Stimulated activated effector memory CD8-positive, alpha-beta T cell treated with anti-CD3 and anti-CD28 coated beads, Interleukin-12 subunit alpha, Interleukin-12 subunit beta, amount 100 ng/mL, for 72 hours (primary cell): Measurements from ENCODE around the gene INTS7.
A peak's percentile ranks its signal among the peaks of the same experiment; 100 is the strongest.
"Not testable (repeated sequence)": the region's sequence is repeated elsewhere in the genome, so short reads cannot be mapped to it uniquely, and the experiment has no call there.

Experiments used
- ATAC-seq: fragments of 150-1000 bp; cut with Tn5 transposase; 2 replicates; pipeline ENCODE4 v1.10.0; 2021
- DNase-seq, 2 donors: peaks; one replicate each; pipeline ENCODE4 v3.0.0; 2021 to 2022; ENCODE audit warnings: low spot score in 2 of 2
- H3K27ac Mint-ChIP-seq: one replicate; pipeline ENCODE4 v1.8.0; 2022; ENCODE audit warnings: mild to moderate bottlenecking, mixed read lengths
- H3K36me3 Mint-ChIP-seq: one replicate; pipeline ENCODE4 v1.8.0; 2022; ENCODE audit warnings: mild to moderate bottlenecking, mixed read lengths
- H3K4me1 Mint-ChIP-seq: one replicate; pipeline ENCODE4 v1.8.0; 2022; ENCODE audit warnings: mixed read lengths
- H3K4me3 Mint-ChIP-seq: one replicate; pipeline ENCODE4 v1.8.0; 2022; ENCODE audit warnings: mild to moderate bottlenecking, mixed read lengths
- H3K9me3 Mint-ChIP-seq: one replicate; pipeline ENCODE4 v1.8.0; 2022; ENCODE audit warnings: mixed read lengths

INTS7 gene

DNA sequence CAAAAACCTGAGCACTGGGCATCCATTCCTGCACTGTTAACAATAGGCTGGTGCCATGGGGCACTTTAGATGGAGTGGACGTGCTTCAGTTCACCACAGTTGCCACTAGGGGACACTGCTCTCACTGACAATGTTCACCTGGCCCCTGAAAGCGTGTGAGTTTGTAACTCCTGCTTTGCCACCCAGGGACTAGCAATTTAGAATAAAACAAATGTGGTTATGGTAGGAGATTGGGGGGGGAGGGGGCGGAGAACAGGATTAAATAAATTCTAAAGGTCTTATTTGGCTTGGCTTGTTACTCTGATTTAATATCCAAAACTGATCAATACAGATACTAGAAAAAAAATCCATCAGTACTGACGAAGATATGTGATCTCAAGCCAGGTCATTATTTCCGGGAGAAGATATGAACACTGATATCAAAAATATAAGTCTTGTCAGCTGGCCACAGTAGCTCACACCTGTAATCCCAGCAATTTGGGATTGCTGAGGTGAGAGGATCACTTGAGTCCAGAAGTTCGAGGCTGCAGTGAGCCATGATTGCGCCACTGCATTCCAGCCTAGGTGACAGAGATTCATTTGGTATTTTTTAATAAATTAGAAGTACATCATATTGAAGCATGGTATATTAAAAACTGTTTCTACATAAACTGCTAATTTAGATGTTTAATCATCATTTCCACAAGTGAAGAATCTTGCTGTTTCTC lies 23.2 kb downstream of the INTS7 start:
- peaks cover 33% of the 10 kb centered on the region for H3K36me3 Mint-ChIP-seq
- ATAC-seq (peak; percentile 93), DNase-seq (peak; percentile 53 to 75)
- H3K27ac Mint-ChIP-seq = no peak overlapping the region
- no peak overlapping the region for H3K4me3 Mint-ChIP-seq
- no peaks in the 10 kb centered on the region for H3K9me3 Mint-ChIP-seq
- H3K4me1 Mint-ChIP-seq = no peaks in the 10 kb centered on the region

DNA sequence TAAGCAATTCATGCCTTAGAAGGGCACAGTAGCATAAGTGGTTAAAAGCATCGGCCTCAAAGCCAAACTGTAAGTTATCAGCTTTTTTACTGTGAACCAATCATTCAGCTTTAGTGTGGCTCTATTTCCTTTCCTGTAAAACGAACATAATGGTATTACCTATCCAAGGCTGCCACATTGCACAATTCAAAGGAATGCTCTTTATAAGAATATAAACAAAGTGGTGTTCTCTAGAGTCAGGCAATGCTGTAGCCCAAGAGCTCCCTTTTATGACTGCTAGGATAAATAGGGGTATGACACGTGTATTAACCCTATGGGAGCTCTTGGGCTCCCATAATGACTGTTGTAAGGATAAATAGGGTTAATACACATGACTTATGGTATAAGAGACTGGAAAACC lies 25.4 kb downstream of the INTS7 start:
- ATAC-seq = no peak
- Mint-ChIP-seq H3K4me1 (no peaks in the 10 kb centered on the region), H3K27ac (no peak overlapping the region), H3K36me3 (peaks cover 36% of the 10 kb centered on the region), H3K4me3 (no peak overlapping the region), H3K9me3 (no peaks in the 10 kb centered on the region)
- no peak for DNase-seq

DNA sequence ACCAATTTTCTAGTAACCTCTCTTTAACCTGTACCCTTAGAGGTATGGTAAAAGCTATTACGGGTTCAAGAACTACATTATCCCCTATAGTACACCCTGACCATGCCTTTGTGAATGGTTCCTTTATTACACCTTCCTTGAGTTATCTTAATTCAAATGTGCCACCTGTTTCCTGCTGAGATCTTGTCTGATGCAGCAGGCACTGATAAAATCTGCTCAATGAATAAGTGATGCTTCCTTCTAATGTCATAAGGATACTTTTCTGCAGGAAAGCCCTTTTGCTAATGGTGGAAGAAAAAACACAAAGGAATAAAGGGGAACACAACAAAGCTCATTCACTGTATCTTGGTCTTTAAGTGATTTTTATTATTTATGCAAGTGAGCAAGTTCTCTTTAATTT lies 25.8 kb downstream of the INTS7 start:
- DNase-seq (no peak), ATAC-seq (no peak)
- no peak overlapping the region for H3K4me3 Mint-ChIP-seq
- peaks cover 37% of the 10 kb centered on the region for H3K36me3 Mint-ChIP-seq
- no peak overlapping the region for H3K27ac Mint-ChIP-seq
- H3K4me1 Mint-ChIP-seq = no peaks in the 10 kb centered on the region
- no peaks in the 10 kb centered on the region for H3K9me3 Mint-ChIP-seq

- H3K4me3 Mint-ChIP-seq = no peak overlapping the region
- H3K9me3 Mint-ChIP-seq = no peaks in the 10 kb centered on the region
- H3K4me1 Mint-ChIP-seq = no peaks in the 10 kb centered on the region
- no peak overlapping the region for H3K27ac Mint-ChIP-seq
- DNase-seq (no peak), ATAC-seq (no peak)
- peaks cover 44% of the 10 kb centered on the region for H3K36me3 Mint-ChIP-seq
Measured at GRCh38 chr1:212007886-212008285, 27.5 kb downstream of the INTS7 start.

GRCh38 chr1:212007178-212007577 lies 28.2 kb downstream of the INTS7 start:
- ATAC-seq (no peak), DNase-seq (no peak)
- no peak overlapping the region for H3K4me3 Mint-ChIP-seq
- H3K36me3 Mint-ChIP-seq = peaks cover 51% of the 10 kb centered on the region
- H3K9me3 Mint-ChIP-seq = no peaks in the 10 kb centered on the region
- H3K27ac Mint-ChIP-seq = no peak overlapping the region
- no peaks in the 10 kb centered on the region for H3K4me1 Mint-ChIP-seq

GRCh38 chr1:212004895-212005608 lies 30.3 kb downstream of the INTS7 start:
- DNase-seq (no peak), ATAC-seq (no peak)
- Mint-ChIP-seq H3K4me3 (no peak overlapping the region), H3K36me3 (peaks cover 62% of the 10 kb centered on the region), H3K27ac (no peak overlapping the region), H3K4me1 (no peaks in the 10 kb centered on the region), H3K9me3 (no peaks in the 10 kb centered on the region)

GRCh38 chr1:212002536-212002935 lies 32.8 kb downstream of the INTS7 start:
- ATAC-seq = no peak
- DNase-seq = no peak
- H3K4me3 Mint-ChIP-seq = no peak overlapping the region
- no peak overlapping the region for H3K27ac Mint-ChIP-seq
- H3K4me1 Mint-ChIP-seq = no peaks in the 10 kb centered on the region
- H3K36me3 Mint-ChIP-seq = peaks cover 54% of the 10 kb centered on the region
- H3K9me3 Mint-ChIP-seq = no peaks in the 10 kb centered on the region

DNA sequence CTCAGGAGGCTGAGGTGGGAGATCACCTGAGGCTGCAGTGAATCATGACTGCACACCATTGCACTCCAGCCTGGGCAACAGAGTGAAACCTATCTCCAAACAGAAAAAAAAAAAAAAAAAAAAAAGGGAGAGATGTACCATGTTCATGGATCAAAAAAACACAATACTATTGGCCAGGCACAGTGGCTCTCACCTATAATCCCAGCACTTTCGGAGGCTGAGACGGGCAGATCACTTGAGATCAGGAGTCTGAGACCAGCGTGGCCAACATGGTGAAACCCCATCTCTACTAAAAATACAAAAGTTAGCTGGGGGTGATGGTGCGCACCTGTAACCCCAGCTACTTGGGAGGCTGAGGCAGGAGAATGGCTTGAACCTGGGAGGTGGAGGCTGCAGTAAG lies 37.9 kb downstream of the INTS7 start:
- not testable (repeated sequence) for H3K9me3 Mint-ChIP-seq, H3K4me1 Mint-ChIP-seq, ATAC-seq, H3K27ac Mint-ChIP-seq, DNase-seq, H3K4me3 Mint-ChIP-seq
- peaks cover 46% of the 10 kb centered on the region for H3K36me3 Mint-ChIP-seq

DNA sequence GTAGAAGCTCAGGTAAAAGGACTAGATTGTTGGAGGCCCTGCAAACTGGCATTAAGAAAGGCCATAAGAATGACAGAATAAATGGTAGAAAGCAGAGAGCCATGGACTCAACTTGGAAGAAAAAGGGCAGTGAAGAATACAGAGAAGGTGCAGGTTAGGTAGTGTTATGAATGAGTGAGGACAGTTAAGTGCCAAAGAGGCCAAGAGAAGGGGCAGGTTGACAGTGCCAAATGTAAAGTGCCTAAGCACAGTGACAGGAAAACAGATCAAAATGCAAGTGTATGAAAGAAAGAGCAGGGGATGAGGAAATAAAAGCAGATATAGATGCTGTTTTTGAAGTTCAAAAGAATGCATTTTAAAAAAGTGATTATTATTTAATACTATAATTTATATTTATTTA lies 43.7 kb downstream of the INTS7 start:
- Mint-ChIP-seq H3K27ac (no peak overlapping the region), H3K9me3 (no peaks in the 10 kb centered on the region), H3K36me3 (peaks cover 39% of the 10 kb centered on the region), H3K4me1 (no peaks in the 10 kb centered on the region), H3K4me3 (no peak overlapping the region)
- no peak for ATAC-seq
- DNase-seq = no peak

GRCh38 chr1:211986628-211987254 lies 48.6 kb downstream of the INTS7 start:
- H3K27ac Mint-ChIP-seq = no peak overlapping the region

GRCh38 chr1:211985556-211986264 lies 49.6 kb downstream of the INTS7 start:
- H3K9me3 Mint-ChIP-seq = no peaks in the 10 kb centered on the region
- peaks cover 61% of the 10 kb centered on the region for H3K36me3 Mint-ChIP-seq

More at GRCh38 chr1:211986628-211987254, 48.6 kb downstream of the INTS7 start:
- no peak for ATAC-seq
- Mint-ChIP-seq H3K9me3 (no peaks in the 10 kb centered on the region), H3K4me1 (no peaks in the 10 kb centered on the region), H3K36me3 (peaks cover 57% of the 10 kb centered on the region), H3K4me3 (no peak overlapping the region)
- no peak for DNase-seq

GRCh38 chr1:211978596-211978995 lies 56.8 kb downstream of the INTS7 start:
- peaks cover 82% of the 10 kb centered on the region for H3K36me3 Mint-ChIP-seq
- DNase-seq = no peak

More at GRCh38 chr1:211985556-211986264, 49.6 kb downstream of the INTS7 start:
- no peak overlapping the region for H3K27ac Mint-ChIP-seq
- no peaks in the 10 kb centered on the region for H3K4me1 Mint-ChIP-seq
- DNase-seq (no peak), ATAC-seq (no peak)
- H3K4me3 Mint-ChIP-seq = no peak overlapping the region

DNA sequence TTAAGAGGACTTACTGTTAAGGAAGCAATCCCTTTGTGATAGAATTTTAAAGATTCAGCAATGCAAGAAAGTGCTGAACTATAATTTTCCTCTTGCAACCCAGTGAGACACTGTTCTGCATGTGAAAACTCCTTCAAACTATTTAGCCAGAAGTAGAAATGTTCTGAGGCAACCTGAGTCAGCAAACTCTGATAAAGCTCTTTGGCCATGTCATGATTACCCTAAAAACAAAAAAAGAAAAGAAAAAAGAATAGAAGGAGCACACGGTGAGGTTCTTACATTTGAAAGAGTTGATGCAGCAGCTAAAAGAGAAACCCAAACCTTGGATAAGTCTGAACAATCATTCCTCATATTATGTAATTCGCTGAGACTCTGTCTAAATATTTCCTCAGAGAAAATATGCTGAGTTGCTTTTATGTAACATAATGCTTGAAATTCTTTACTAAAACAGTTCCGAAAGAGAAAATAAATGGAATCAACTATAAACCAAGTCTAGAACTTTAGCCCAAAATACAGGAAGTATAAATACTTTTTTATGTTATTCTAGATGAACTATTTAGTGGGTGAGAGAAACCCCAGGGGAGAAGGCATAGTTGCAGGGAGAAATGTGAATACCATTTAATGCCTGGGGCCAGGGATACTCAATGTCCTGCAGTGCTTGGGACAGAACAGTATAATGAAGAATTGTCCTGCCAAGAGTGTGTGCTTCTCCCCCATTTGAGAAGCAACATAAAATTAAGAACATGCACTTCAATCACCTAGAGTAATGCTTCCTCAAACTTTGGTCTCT lies 60.0 kb downstream of the INTS7 start:
- H3K27ac Mint-ChIP-seq = no peak overlapping the region
- ATAC-seq (no peak), DNase-seq (no peak)
- no peaks in the 10 kb centered on the region for H3K4me1 Mint-ChIP-seq
- H3K4me3 Mint-ChIP-seq = no peak overlapping the region
- no peaks in the 10 kb centered on the region for H3K9me3 Mint-ChIP-seq
- H3K36me3 Mint-ChIP-seq = peaks cover 64% of the 10 kb centered on the region

More at GRCh38 chr1:211978596-211978995, 56.8 kb downstream of the INTS7 start:
- Mint-ChIP-seq H3K27ac (no peak overlapping the region), H3K9me3 (no peaks in the 10 kb centered on the region), H3K4me3 (no peak overlapping the region), H3K4me1 (no peaks in the 10 kb centered on the region)
- ATAC-seq = no peak

DNA sequence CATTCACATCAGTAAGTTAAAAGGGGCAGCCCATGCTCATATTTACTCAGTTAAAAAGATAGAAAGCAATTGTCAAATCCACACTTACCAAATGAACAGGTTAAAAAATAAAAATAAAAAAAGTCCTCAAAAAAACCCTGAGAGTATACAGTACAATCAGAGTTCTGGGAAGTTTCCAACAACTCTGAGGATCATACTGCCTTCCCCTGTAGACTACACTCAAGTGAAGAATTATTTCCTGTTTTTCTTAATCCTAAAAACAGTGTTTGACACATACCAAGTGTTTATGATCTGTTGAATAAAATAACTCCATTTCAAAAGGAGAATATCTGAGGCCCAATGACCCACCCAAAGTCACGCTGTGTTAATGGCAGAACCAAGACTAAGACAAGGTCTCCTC lies 61.8 kb downstream of the INTS7 start:
- Mint-ChIP-seq H3K36me3 (peaks cover 55% of the 10 kb centered on the region), H3K4me3 (no peak overlapping the region), H3K4me1 (no peaks in the 10 kb centered on the region), H3K27ac (no peak overlapping the region), H3K9me3 (no peaks in the 10 kb centered on the region)
- no peak for ATAC-seq
- no peak for DNase-seq
